HG03097 (cell line): ENCODE results near the gene LGALS9C.
"Not testable (repeated sequence)": the region's sequence is repeated elsewhere in the genome, so short reads cannot be mapped to it uniquely, and the experiment has no call there.

ENCODE experiments used
- ATAC-seq: cut with Tn5 transposase; IDR thresholded peaks from one replicate; pipeline ENCODE4 v1.9.1; 2021; ENCODE audit not compliant: unreplicated experiment, low FRiP score

LGALS9C gene

DNA sequence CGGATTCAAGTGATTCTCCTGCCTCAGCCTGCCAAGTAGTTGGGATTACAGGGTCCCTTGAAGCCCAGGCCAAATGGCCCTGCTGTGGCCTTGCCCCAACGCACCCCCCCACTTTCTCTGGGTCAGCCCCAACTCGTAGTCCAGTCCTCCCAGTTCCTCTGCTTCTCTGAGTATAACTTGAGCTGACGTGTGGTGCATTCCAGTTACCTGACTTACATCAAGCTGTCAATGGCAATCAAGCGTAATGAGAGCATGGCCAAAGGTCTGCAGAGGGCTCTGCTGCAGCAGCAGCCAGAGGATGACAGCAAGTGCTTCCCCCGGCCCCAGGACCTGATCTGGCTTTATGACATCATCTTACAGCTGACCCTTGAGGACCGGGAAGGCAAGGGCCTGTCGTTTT is 50.8 kb downstream of the LGALS9C start:
- not testable (repeated sequence) for ATAC-seq

GRCh38 chr17:18528435-18528834 is 51.8 kb downstream of the LGALS9C start:
- not testable (repeated sequence) for ATAC-seq

- ATAC-seq, result not testable (repeated sequence)
These were observed 52.4 kb downstream of the LGALS9C start for GRCh38 chr17:18528899-18529500.

- ATAC-seq, result not testable (repeated sequence)
These were observed 53.8 kb downstream of the LGALS9C start for GRCh38 chr17:18530405-18530804.

GRCh38 chr17:18542234-18542633 is 65.6 kb downstream of the LGALS9C start:
- ATAC-seq, result not testable (repeated sequence)

- ATAC-seq, result not testable (repeated sequence)
These were observed 66.3 kb downstream of the LGALS9C start for GRCh38 chr17:18542907-18543306.
